Activated T-helper 17 cell treated with anti-CD3 and anti-CD28 coated beads, Interleukin-2, amount 50 U/mL, for 72 hours (primary cell): ENCODE data around the gene TBC1D5. TPM values are rescaled to one million over a fixed set of nuclear protein-coding genes. Genes with fewer than 3 reads are reported as not detected.
"Not testable (repeated sequence)": the region's sequence is repeated elsewhere in the genome, so short reads cannot be mapped to it uniquely, and the experiment has no call there.

Experiments used
- ATAC-seq: fragments of 150-1000 bp; cut with Tn5 transposase; replicated peaks from 2 replicates; pipeline ENCODE4 v1.10.0; 2021; ENCODE audit warnings: mild to moderate bottlenecking, moderate library complexity
- H3K27ac Mint-ChIP-seq: one replicate; pipeline ENCODE4 v1.8.0; 2022; ENCODE audit warnings: mixed read lengths
- H3K27me3 Mint-ChIP-seq: one replicate; pipeline ENCODE4 v1.8.0; 2022; ENCODE audit warnings: mixed read lengths
- H3K36me3 Mint-ChIP-seq: one replicate; pipeline ENCODE4 v1.8.0; 2022; ENCODE audit warnings: low read depth, mild to moderate bottlenecking, mixed read lengths
- H3K4me1 Mint-ChIP-seq: one replicate; pipeline ENCODE4 v1.8.0; 2022; ENCODE audit warnings: mixed read lengths
- H3K4me3 Mint-ChIP-seq: one replicate; pipeline ENCODE4 v1.8.0; 2022; ENCODE audit warnings: mild to moderate bottlenecking, mixed read lengths
- H3K9me3 Mint-ChIP-seq: one replicate; pipeline ENCODE4 v1.8.0; 2022; ENCODE audit warnings: mixed read lengths
- total RNA-seq, 2 donors: library from RNA; stranded (reverse); gene quantifications; one replicate each; pipeline ENCODE4 v1.2.3, GENCODE V29; 2022

TBC1D5 gene
- total RNA-seq, 2 donors from 2014 or later: 43.9 to 53.2 TPM

DNA sequence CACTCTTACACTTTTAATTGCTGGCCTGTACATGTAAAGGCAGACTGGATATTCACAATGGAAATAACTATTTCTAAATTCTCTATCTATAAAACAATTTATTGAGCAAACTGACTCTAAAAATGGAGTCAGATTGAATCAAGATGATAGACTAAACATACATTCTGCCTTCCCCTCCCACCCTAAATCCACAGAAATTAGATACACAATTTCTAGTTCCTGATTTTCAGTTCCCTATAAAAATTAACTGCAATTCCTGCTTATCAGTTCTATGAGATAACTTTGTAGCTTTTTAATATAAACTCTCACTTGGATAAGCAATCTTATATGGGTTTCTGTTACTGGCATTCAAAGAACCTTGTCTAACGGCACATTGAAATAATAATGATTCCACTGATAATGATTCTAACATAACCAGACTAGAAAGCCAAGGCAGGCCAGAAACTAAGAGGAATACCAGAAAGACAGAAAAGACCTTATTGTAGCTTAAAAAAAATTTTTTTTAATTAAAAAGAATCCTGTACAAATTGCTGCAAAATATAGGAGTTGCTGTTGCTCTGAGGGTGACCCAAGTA lies 33.1 kb downstream of the TBC1D5 start:
- no peaks in the 10 kb centered on the region for H3K27me3 Mint-ChIP-seq
- peaks cover 23% of the 10 kb centered on the region for H3K36me3 Mint-ChIP-seq
- ATAC-seq: no peak
- peaks cover 9% of the 10 kb centered on the region for H3K4me1 Mint-ChIP-seq
- H3K4me3 Mint-ChIP-seq: no peak overlapping the region
- H3K27ac Mint-ChIP-seq: no peak overlapping the region
- no peaks in the 10 kb centered on the region for H3K9me3 Mint-ChIP-seq

DNA sequence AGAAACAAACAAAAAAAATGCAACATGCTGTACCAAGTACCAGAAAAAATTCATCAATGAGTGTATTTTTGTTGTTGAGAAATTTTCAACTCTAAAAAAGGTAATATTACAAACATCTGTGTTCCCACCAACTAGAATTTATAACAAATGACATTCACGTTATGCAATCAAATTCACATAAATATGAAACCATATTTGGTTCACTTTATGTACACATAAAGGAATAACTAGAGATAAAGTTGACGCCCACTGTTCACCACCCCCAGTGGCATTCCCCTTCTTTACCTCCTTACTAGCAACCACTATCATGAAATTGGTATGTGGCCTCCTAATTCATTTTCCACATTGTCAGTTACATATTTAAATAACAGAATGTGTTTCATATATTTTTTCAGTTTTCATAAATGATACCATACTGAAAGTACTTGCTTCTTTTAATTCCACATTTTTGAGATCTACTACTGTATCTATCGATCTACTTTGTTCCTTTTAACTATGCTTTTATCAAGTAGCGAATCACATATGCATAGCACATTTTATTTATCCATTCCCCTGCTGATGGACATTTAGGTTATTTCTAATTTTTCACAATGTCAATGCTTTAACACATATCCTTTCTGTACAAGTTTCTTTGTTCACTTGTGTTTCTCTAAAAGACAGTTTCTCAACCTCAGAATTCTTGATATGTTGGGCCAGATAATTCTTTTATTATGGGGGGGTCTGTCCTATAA lies 34.5 kb downstream of the TBC1D5 start:
- Mint-ChIP-seq H3K4me3 (no peak overlapping the region), H3K27ac (no peak overlapping the region), H3K4me1 (peaks cover 8% of the 10 kb centered on the region), H3K36me3 (peaks cover 11% of the 10 kb centered on the region), H3K9me3 (no peaks in the 10 kb centered on the region), H3K27me3 (no peaks in the 10 kb centered on the region)
- no peak for ATAC-seq

DNA sequence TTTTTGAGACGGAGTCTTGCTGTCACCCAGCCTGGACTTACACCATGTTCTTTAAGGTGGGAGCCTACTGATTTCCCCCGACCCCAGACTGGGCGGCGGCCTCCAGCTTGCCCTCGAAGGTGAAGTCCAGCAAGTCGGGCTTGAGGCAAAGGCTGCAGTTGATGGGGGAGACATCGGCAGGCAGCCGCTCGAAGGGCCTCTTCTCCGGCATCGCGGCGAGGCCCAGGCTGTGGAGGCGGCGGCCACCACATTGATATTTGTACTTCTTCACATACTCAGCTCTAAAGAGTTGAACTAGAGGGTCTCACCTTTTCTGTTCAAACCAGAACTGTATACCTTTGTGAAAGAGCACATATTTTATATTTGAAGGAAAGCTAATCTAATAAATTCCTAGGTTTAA lies 36.4 kb downstream of the TBC1D5 start:
- H3K36me3 Mint-ChIP-seq, H3K27me3 Mint-ChIP-seq, H3K9me3 Mint-ChIP-seq, H3K4me1 Mint-ChIP-seq, H3K4me3 Mint-ChIP-seq, ATAC-seq, H3K27ac Mint-ChIP-seq: not testable (repeated sequence)

DNA sequence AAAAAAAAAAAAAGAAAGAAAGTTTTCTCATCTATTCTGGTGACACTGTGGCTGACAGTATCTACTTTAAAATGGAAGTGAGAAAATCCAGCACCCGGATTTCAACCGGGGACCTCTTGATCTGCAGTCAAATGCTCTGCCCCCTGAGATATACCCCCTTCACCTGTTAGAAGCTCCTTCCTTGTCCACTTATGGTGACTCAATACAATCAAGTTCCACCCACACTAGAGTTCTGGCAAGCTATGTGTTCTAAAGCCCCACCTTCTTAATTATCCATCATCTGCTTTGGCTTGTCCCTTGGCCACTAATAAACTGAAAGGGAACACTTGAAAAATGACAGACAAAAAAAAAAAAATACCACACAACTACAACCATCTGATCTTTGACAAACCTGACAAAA lies 42.6 kb downstream of the TBC1D5 start:
- H3K4me3 Mint-ChIP-seq: not testable (repeated sequence)

DNA sequence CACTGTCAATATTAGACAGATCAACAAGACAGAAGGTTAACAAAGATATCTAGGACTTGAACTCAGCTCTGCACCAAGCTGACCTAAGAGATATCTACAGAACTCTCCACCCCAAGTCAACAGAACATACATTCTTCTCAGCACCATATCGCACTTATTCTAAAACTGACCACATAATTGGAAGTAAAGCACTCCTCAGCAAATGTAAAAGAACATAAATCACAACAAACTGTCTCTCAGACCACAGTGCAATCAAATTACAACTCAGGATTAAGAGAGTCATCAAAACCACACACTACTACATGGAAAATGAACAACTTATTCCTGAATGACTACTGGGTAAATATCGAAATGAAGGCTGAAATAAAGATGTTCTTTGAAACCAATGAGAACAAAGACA lies 46.8 kb downstream of the TBC1D5 start:
- H3K27me3 Mint-ChIP-seq, H3K36me3 Mint-ChIP-seq, H3K9me3 Mint-ChIP-seq, ATAC-seq, H3K4me3 Mint-ChIP-seq: not testable (repeated sequence)
- H3K27ac Mint-ChIP-seq: peak overlapping the region; percentile 5
- peaks cover 18% of the 10 kb centered on the region for H3K4me1 Mint-ChIP-seq

More for the DNA sequence above, 42.6 kb downstream of the TBC1D5 start:
- not testable (repeated sequence) for H3K9me3 Mint-ChIP-seq, H3K27me3 Mint-ChIP-seq, H3K27ac Mint-ChIP-seq, H3K4me1 Mint-ChIP-seq, H3K36me3 Mint-ChIP-seq, ATAC-seq

DNA sequence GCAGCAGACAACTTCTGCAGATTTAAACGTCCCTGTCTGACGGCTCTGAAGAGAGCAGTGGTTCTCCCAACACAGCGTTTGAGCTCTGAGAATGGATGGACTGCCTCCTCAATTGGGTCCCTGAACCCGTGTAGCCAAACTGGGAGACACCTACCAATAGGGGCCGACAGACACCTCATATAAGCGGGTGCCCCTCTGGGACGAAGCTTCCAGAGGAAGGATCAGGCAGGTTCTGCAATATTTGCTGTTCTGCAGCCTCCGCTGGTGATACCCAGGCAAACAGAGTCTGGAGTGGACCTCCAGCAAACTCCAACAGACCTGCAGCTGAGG lies 48.8 kb downstream of the TBC1D5 start:
- not testable (repeated sequence) for H3K27ac Mint-ChIP-seq, H3K36me3 Mint-ChIP-seq, H3K9me3 Mint-ChIP-seq, H3K27me3 Mint-ChIP-seq, ATAC-seq
- peak overlapping the region; percentile 55 for H3K4me3 Mint-ChIP-seq
- peaks cover 18% of the 10 kb centered on the region for H3K4me1 Mint-ChIP-seq

DNA sequence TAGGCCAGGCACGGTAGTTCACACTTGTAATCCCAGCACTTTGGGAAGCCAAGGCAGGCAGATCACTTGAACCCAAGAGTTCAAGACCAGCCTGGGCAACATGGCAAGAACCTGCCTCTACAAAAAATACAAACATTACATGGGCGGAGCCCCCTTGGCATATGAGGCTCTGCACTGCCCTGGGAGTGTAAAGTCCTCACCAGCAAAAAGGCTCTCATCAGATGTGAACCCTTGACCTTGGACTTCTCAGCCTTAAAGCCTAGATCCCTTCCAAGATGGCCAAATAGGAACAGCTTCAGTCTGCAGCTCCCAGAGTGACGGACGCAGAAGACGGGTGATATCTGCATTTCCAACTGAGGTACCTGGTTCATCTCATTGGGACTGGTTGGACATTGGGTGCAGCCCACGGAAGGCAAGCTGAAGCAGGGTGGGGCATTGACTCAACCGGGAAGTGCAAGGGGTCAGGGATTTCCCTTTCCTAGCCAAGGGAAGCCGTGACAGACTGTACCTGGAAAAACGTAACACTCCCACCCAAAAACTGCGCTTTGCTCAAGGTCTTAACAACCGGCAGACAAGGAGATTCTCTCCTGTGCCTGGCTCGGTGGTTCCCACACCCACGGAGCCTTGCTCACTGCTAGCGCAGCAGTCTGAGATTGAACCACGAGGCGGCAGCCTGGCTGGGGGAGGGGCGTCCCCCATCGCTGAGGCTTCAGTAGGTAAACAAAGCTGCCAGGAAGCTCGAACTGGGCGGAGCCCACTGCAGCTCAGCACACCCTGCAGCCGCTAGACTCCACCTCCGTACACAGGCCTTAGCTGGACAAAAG lies 49.4 kb downstream of the TBC1D5 start:
- H3K27ac Mint-ChIP-seq, H3K9me3 Mint-ChIP-seq, H3K36me3 Mint-ChIP-seq, H3K27me3 Mint-ChIP-seq: not testable (repeated sequence)
- peak overlapping the region; percentile 55 for H3K4me3 Mint-ChIP-seq
- ATAC-seq: peak; percentile 98
- H3K4me1 Mint-ChIP-seq: peaks cover 18% of the 10 kb centered on the region

DNA sequence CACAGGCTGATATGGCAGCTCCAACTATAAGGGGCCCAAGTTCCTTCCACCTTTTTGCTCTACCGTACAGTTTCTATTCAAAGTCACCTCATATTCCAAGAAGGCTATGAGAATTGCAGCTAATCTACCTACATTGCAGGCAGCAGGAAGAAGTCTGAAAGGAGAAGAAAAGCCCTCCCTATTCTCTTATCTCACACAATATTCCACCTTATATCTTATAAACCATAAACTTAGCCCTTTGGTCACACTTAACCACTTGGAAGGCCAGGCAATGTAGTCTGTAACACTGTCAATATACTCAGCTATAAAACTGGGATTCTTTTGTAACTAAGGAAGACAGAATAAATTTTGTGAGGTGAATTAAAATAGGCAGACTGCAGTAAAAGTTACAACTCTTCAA lies 54.9 kb downstream of the TBC1D5 start:
- no peak overlapping the region for H3K4me3 Mint-ChIP-seq
- no peaks in the 10 kb centered on the region for H3K36me3 Mint-ChIP-seq
- ATAC-seq: no peak
- H3K9me3 Mint-ChIP-seq: no peaks in the 10 kb centered on the region
- H3K27ac Mint-ChIP-seq: no peak overlapping the region
- no peaks in the 10 kb centered on the region for H3K27me3 Mint-ChIP-seq
- no peaks in the 10 kb centered on the region for H3K4me1 Mint-ChIP-seq

DNA sequence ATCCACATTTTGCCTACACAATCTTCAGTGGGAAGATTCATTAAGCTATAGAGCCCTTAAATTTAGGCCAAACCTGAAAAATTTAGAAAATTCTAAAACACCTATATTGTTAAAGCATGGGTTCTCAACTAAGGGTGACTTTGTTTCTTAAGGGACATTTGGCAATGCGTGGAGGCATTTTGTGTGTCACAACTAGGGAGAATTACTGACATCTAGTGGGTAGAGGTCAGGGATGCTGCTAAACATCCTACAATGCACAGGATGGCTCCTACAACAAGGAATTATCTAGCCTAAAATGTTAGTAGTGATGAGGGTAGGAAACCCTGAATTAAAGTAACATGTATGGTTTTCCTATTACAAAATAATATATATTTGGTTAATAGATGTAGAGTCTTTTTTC lies 55.8 kb downstream of the TBC1D5 start:
- Mint-ChIP-seq H3K36me3 (no peaks in the 10 kb centered on the region), H3K4me3 (no peak overlapping the region), H3K9me3 (no peaks in the 10 kb centered on the region), H3K27me3 (no peaks in the 10 kb centered on the region), H3K4me1 (no peaks in the 10 kb centered on the region), H3K27ac (no peak overlapping the region)
- ATAC-seq: no peak

DNA sequence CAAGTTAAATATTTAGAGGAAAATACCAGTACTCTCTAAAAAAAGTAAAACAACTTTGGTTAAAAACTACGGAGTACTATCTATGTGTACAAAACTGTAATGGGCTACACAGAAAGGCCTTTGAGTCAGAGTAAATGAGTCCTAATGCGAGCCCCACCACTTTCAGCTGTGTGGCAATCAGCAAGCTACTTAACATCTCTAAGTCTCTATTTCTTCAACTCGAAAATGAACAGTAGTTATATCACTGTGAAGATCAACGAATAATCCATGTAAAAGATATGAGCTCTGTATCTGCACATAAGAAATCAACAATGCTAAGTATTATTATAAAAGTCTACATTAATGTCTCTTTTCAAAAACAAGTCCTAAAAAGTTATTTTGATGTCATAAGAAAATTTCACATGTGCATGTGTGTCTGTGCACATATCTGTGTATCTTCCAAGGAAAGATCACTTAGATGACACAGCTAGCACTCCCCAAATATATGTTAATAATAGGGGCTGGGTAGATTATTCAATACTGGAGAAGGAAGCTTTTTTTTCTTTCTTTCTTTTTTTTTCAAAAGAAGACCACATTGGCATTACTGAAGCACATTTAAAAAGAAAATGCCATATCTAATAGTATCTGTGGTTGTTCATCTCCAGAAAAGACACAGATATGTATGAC lies 58.8 kb downstream of the TBC1D5 start:
- Mint-ChIP-seq H3K27ac (no peak overlapping the region), H3K36me3 (no peaks in the 10 kb centered on the region)

DNA sequence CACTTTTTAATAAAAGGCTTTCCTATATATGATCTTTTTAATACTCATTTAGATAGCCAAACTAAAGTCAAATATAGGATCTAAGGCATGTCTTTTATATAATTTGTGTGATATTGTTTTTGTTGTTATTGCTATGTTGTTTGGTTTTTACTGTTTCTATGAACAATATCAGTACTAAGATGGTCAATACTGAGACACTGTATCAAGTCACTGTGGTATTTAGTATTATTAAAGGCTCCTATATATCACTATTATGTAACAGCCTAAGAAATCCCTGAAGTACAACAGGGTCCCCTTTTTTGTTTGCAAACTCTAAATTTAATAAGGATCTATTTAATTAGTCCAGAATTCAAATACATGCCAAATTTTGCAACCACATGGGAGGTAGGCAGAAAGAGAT lies 61.9 kb downstream of the TBC1D5 start:
- Mint-ChIP-seq H3K27me3 (no peaks in the 10 kb centered on the region), H3K4me1 (peaks cover 6% of the 10 kb centered on the region), H3K27ac (no peak overlapping the region), H3K36me3 (no peaks in the 10 kb centered on the region), H3K4me3 (no peak overlapping the region), H3K9me3 (no peaks in the 10 kb centered on the region)
- ATAC-seq: no peak

More for the DNA sequence above, 58.8 kb downstream of the TBC1D5 start:
- H3K4me1 Mint-ChIP-seq: peaks cover under 1% of the 10 kb centered on the region
- H3K27me3 Mint-ChIP-seq: no peaks in the 10 kb centered on the region
- H3K4me3 Mint-ChIP-seq: no peak overlapping the region
- no peak for ATAC-seq
- H3K9me3 Mint-ChIP-seq: no peaks in the 10 kb centered on the region

DNA sequence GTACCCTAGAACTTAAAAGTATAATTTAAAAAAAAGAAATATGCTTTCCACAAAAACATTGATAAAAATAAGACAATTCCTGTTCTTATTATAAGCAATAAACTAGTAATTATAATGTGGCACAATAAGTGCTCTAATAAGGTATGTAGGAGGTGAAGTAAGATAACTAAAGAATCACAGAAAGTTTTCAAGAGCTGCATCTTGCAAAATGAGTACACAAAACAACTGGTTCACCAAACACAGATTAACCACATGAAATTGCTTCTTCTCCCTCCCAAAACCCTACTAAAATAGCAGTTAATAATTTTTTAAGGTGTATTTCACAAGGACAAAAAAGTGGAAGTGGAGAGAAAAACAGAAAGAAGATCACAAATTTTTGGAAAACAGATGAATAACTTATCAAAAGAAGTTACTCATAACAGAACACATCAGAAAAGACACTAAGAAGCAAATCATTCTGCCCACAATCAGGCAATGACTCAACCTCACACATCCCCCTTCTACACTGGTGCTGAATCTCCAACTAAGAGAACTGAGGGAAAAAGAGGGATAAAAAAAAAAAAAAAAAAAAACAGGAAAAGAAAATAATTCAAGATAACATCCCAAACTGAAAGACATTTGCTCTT lies 64.2 kb downstream of the TBC1D5 start:
- no peak overlapping the region for H3K4me3 Mint-ChIP-seq
- H3K36me3 Mint-ChIP-seq: no peaks in the 10 kb centered on the region
- H3K27me3 Mint-ChIP-seq: no peaks in the 10 kb centered on the region
- H3K27ac Mint-ChIP-seq: peak overlapping the region; percentile 10
- peaks cover 11% of the 10 kb centered on the region for H3K4me1 Mint-ChIP-seq
- ATAC-seq: peak; percentile 99
- H3K9me3 Mint-ChIP-seq: no peaks in the 10 kb centered on the region

DNA sequence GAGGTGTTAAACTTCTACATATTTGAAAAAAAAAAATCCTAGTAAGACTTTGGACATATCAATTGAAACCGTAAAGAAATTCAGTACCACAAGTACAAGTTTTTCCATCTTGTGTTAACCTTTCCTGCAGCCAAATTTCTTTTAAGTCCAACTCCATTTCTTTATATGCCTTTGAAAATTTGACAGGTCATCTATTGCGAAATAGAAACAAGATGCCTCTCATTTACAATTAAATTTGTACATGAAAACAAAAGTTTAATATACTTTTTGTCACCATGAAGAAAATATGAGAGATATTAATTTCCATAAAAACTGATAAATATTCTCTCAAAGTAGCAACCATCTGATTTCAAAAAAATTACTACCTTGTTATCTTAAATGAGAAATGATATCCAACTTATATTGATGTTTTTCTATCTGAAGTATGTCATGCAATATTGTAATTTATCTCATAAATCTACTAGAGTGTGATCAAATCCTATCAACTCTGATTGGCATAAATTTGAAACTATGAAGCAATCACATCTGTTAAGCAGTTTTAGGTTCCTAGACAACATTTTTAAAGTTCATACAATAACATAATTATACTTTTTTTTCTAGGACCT lies 68.2 kb downstream of the TBC1D5 start:
- ATAC-seq: no peak
- Mint-ChIP-seq H3K9me3 (no peaks in the 10 kb centered on the region), H3K4me3 (no peak overlapping the region), H3K4me1 (peaks cover 11% of the 10 kb centered on the region), H3K36me3 (peaks cover 12% of the 10 kb centered on the region), H3K27ac (no peak overlapping the region), H3K27me3 (no peaks in the 10 kb centered on the region)

DNA sequence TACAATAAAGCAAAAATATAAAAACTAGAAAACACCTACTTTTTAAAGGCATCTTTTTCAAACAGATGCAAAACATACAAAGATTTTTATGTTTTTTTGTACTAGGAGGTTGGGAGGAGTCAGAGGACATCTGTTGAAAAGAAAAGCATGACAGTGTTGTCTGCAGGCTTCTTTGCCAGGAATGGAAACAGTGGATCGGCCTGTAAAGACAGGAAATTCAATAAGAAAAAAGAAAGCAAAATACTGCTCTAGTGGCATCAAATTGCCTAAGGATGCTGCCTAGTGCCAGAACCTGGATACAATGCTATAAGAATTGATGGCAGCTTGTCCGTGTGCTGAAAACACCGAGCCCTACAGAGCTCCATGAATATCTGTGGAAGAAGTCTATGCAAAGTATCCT lies 69.9 kb downstream of the TBC1D5 start:
- Mint-ChIP-seq H3K27ac (no peak overlapping the region), H3K9me3 (no peaks in the 10 kb centered on the region), H3K36me3 (peaks cover 12% of the 10 kb centered on the region), H3K4me1 (peaks cover 5% of the 10 kb centered on the region), H3K27me3 (no peaks in the 10 kb centered on the region), H3K4me3 (no peak overlapping the region)
- no peak for ATAC-seq
